Measurements from ENCODE around the gene OXTR.

OXTR gene

DNA sequence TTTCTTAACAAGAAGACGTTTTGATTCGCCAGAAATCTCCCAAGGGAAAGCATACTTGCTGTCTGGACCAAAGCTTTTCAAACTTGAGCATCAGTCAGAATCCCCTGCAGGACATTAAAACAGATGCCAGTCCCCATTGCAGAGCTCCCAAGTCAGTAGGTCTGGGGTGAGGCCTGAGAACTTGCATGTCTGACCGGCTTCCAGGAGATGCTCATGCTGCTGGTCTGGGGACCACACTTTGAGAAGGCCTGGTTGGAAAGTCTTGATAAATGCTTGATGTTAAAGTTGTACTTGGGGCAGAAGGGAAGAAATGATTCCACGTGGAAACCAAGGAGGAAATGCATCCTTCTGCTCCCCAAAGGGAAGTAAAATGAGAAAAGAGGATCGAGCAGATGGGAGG is 60.1 kb downstream of the OXTR start:
- no peak overlapping the region for H3K4me2 ChIP-seq

DNA sequence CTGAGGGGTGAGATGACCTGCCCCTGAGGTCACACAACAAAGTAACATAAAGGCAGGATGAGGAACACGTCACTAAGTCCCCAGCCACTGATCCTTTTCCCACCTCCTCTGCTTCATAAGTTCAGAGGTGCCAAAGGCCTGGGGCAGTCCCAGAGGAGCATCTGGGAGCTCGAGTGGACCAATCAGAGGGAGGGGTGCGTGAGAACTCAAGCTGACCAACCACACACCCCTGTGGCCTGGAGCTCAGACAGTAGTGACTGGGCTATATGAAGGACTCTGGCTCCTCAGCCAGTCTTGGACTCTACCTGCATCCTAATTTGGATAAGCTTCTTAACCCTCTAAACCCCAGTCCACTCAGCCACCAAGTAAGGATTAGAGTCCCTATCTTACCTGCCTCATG is 63.8 kb downstream of the OXTR start:
- TF ChIP-seq, protein P1, sequence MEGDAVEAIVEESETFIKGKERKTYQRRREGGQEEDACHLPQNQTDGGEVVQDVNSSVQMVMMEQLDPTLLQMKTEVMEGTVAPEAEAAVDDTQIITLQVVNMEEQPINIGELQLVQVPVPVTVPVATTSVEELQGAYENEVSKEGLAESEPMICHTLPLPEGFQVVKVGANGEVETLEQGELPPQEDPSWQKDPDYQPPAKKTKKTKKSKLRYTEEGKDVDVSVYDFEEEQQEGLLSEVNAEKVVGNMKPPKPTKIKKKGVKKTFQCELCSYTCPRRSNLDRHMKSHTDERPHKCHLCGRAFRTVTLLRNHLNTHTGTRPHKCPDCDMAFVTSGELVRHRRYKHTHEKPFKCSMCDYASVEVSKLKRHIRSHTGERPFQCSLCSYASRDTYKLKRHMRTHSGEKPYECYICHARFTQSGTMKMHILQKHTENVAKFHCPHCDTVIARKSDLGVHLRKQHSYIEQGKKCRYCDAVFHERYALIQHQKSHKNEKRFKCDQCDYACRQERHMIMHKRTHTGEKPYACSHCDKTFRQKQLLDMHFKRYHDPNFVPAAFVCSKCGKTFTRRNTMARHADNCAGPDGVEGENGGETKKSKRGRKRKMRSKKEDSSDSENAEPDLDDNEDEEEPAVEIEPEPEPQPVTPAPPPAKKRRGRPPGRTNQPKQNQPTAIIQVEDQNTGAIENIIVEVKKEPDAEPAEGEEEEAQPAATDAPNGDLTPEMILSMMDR (conservative IDR thresholded peaks at IDR 0.05; ENCODE audit: low read depth, low read length): no peak
- H3K4me2 ChIP-seq: no peak overlapping the region

More for the DNA sequence above, 60.1 kb downstream of the OXTR start:
- Histone ChIP-seq H3K36me3 (ENCODE audit: insufficient read depth) (no peaks in the 10 kb centered on the region), H3K79me2 (ENCODE audit: insufficient read depth, low read depth) (no peaks in the 10 kb centered on the region), H3K27ac (no peak overlapping the region), H3K9ac (no peak overlapping the region), H2AFZ (ENCODE audit: low read depth) (no peak overlapping the region), H3K27me3 (ENCODE audit: insufficient read depth, low read depth) (no peaks in the 10 kb centered on the region), H4K20me1 (ENCODE audit: insufficient read depth) (no peaks in the 10 kb centered on the region), H3K4me1 (ENCODE audit: low read depth, poor library complexity, severe bottlenecking) (peaks cover 30% of the 10 kb centered on the region), H3K4me3 (IDR thresholded peaks at IDR 0.05; ENCODE audit: insufficient read depth, low read depth, low read length) (no peak overlapping the region)
- TF ChIP-seq, protein P1 (conservative IDR thresholded peaks at IDR 0.05; ENCODE audit: low read depth, low read length): no peak

DNA sequence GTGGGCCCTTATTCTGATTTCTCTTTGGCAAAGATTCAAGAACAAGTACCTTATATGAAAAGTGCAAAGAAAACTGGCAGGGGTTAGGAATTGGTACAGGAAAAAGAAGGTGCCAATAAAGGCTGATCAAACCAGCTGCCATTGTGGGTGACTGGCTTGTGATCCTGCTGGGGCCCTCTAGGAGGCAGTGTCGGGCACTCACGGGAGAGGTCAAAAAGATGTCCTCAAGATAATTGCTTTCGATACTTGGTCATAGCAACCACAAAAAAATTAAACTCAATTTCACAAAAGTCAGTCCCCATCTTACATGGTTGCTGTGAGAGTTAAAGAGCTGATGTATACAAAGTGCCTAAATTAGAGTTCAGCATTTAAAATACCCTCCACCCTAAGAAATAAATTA is 66.9 kb downstream of the OXTR start:
- Histone ChIP-seq H3K36me3 (ENCODE audit: insufficient read depth) (no peaks in the 10 kb centered on the region), H4K20me1 (ENCODE audit: insufficient read depth) (no peaks in the 10 kb centered on the region), H3K4me1 (ENCODE audit: low read depth, poor library complexity, severe bottlenecking) (no peaks in the 10 kb centered on the region), H3K4me2 (no peak overlapping the region), H3K27me3 (ENCODE audit: insufficient read depth, low read depth) (no peaks in the 10 kb centered on the region), H3K27ac (no peak overlapping the region), H2AFZ (ENCODE audit: low read depth) (no peak overlapping the region), H3K4me3 (IDR thresholded peaks at IDR 0.05; ENCODE audit: insufficient read depth, low read depth, low read length) (no peak overlapping the region), H3K79me2 (ENCODE audit: insufficient read depth, low read depth) (no peaks in the 10 kb centered on the region), H3K9ac (no peak overlapping the region)
- TF ChIP-seq, protein P1 (conservative IDR thresholded peaks at IDR 0.05; ENCODE audit: low read depth, low read length): peak; percentile 34; the same call in 1 of the 2 replicates

More for the DNA sequence above, 63.8 kb downstream of the OXTR start:
- Histone ChIP-seq H3K4me1 (ENCODE audit: low read depth, poor library complexity, severe bottlenecking) (no peaks in the 10 kb centered on the region), H3K27ac (no peak overlapping the region), H3K79me2 (ENCODE audit: insufficient read depth, low read depth) (no peaks in the 10 kb centered on the region), H3K36me3 (ENCODE audit: insufficient read depth) (no peaks in the 10 kb centered on the region), H3K9ac (no peak overlapping the region), H2AFZ (ENCODE audit: low read depth) (no peak overlapping the region), H3K4me3 (IDR thresholded peaks at IDR 0.05; ENCODE audit: insufficient read depth, low read depth, low read length) (no peak overlapping the region), H4K20me1 (ENCODE audit: insufficient read depth) (no peaks in the 10 kb centered on the region), H3K27me3 (ENCODE audit: insufficient read depth, low read depth) (no peaks in the 10 kb centered on the region)

Data from KMS-11 (cell line).